EL (cell line): Measurements from ENCODE around the gene ADAMTS17.
"Not testable (repeated sequence)": the region's sequence is repeated elsewhere in the genome, so short reads cannot be mapped to it uniquely, and the experiment has no call there.

ENCODE experiments used
- DNase-seq: peaks from one replicate; pipeline ENCODE4 v3.0.0-alpha.2; 2016

ADAMTS17 gene

DNA sequence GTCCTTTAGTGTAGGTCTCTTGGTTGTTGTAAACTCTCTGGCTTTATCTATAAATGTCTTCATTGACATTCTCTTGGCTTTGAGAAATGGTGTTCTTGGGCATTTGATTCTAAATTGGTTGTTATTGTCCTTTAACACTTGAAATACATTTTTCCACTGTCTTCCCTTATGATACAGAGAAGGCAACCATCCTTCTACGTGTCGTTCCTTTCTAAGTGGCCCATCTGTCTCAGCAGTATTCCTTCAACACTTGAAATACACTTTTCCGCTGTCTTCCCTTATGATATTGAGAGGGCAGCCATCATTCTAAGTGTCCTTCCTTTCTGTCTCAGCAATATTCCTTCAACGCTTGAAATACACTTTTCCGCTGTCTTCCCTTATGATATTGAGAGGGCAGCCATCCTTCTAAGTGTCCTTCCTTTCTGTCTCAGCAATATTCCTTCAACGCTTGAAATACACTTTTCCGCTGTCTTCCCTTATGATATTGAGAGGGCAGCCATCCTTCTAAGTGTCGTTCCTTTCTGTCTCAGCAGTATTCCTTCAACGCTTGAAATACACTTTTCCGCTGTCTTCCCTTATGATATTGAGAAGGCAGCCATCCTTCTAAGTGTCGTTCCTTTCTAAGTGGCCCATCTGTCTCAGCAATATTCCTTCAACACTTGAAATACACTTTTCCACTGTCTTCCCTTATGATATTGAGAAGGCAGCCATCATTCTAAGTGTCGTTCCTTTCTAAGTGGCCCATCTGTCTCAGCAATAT is 275.1 kb downstream of the ADAMTS17 start:
- DNase-seq, result not testable (repeated sequence)

DNA sequence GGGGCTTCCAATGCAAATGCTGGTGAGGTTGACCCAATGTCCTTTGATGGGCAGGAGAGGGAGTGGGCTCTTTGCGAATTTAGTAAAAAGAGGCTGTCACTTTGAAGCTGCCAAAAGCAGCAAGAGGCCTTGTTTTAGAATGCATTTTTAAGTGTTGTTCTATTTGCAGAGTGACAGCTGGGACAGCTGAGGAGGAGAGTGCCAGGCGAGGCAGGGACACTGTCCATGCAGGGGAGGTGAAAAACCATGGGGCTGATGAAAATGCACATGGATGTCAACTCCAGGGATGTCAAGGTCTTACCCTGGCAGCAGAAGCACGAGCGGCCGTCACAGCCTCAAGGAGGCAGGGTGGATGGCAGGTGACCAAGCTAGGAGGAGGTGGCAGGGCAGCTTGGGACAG is 279.8 kb downstream of the ADAMTS17 start:
- no peak for DNase-seq

DNA sequence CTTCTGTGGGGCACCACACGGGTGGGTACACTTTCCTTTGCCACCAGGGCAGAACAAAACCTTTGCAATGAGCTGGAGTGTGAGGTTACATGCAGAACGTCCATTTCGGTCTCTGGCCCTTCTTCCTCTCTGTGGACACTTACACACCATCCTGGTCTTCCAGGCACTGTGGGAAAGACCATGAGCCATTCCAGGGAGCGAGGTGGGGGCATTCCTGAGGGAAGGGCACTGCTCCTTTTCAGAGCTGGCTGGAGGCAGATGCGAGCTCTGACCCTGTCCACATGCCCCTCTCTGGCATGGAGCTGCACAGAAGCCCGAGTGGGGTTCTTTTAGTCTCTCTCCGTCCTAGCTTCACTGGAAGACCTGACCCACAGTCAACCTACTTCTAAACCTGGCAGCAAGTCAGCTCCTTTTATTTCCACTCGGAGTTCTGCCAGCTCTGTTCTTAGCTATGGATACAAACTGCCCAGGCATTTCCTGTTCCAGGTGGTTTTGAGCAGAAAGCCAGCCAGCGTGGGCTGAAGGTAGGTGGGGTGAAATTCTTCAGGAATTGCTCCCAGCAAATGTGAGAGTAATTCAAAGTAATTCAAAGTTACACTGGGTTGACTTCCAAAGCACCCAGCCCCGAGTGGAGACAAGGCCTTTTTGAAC is 281.4 kb downstream of the ADAMTS17 start:
- DNase-seq, result no peak

DNA sequence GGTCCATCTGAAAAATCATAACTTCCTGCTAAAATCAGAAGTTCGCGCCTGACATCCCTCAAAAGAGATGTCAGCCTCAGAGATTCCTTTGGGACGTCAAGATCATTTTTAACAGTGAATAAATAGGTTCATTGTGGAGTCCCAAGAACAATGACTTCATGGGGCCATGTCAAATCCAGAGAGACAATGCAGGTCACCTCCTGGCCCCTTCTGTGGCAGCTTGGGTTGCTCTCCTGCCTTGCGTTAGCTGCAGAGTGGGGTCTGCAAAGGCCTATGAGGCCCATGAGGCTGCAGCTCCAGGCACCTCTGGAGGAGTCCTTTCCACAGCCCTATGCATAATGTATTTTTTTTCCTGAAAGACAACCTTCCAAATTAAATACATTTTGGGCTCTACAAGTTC is 282.3 kb downstream of the ADAMTS17 start:
- DNase-seq, result no peak

DNA sequence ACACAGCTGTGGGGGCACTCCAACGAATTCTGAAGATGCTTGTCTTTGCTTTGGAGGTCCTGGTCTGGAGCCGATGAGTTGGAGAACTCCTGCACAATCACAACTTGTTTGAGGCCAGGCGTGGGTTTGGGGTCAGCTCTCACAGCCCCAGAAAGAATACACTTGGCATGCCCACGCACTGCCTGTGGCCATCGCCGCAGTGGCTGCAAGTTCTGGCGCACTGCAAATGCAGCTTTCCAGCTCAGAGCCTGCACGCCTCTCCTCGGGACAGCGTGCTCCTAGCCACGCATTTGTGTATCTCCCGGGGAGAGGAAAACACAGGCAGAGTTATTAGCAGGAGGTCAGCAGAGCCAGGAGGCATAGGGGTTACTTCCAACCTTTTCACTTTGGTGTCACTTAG is 282.7 kb downstream of the ADAMTS17 start:
- no peak for DNase-seq

DNA sequence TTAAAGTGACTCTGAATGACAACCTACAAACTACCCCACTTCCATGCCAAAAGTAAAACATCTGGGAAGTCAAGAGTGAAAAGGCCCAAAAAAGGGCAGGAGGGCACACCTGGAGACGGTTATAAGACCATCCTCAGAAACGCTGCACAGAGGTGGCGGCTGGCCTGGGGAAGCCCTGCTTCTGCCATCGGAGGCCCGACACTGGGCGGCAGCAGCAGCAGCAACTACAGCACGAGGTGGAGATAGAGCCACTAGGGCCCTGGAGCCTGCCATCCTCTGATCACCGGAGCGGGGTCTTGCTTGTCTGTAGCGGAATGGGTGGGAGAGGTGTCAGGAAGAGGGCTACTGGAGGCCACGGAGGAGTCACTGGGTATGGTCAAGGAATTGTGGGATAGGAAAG is 283.3 kb downstream of the ADAMTS17 start:
- DNase-seq, result no peak

DNA sequence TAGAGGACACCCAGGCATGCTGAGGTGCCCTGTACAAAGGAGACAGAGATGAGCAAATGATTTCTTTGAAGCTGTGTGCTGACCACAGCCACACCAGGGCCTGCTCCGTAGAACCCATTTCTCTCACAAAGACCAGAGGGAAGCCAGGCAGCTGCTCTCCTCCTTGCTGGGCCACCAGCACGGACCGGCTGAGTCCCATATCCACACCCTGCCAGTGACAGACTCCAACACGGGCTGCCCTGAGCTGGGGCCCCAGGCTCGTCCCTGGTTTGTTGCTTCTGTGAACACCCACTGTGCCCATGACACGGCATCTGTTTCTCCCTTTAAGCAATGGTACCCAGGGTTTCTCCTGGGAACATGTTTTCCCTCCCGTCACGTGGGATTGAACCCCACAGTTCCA is 284.5 kb downstream of the ADAMTS17 start:
- no peak for DNase-seq

DNA sequence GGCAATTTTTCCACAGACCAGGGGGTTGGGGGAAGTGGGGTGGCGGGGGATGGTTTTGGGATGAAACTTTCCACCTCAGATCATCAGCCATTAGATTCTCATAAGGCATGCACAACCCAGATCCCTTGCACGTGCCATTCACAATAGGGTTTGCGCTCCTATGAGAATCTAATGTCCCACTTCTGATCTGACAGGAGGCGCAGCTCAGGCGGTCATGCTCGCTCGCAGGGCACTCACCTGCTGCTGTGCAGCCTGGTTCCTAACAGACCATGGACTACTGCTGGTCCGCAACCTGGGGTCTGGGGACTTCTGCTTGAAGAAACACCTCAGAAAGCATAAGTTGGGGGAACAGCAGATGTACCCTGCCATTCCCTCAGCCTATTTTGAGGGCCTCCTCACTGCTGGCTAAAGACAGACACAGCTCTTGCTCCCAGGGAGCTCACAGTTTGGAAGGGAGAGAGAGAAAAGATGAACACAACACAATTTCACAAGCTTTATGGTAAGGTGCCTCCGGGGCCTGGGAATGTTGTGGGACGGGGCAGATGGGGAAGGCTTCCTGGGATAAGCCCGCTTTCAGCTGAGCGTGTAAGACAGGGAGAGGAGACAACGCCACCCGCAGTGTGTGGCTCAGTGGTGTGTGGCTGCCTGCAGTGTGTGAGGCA is 285.2 kb downstream of the ADAMTS17 start:
- DNase-seq, result no peak

DNA sequence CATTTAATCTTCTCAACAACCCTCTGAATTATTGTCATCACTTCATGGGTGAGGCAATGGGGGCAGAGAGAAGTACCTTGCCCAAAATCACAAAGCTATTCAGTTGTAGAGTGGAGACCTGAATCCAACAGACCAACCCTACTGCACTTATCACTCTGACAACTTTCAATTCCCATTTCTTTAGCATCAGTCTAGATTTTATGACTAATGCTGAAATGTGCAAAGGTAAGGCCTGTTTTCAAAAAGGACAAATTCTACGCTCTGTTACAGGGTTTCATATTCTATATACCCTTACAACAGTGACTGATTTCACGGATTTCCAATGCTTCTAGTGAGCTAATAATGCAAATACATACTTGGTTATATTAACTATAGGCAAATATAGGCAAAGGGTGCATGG is 286.0 kb downstream of the ADAMTS17 start:
- DNase-seq, result no peak

DNA sequence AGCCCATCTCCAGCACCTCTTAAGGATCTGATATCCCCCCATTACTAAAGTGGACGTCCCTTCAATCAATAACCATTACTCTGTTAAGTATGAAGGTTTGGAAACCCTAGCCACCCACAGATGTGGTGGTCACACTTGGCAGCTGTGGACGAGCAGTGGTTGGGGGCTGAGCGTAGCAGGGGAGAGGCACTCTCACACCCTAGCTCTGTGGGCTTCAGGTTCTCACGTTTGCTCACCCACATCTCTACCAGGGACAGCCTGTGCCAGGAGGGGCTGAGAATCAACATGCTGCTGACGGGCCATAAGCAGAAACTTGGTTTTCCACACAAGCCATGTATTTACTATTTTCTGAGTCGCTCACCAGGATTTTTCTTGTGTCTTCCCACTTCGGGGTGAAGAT is 287.2 kb downstream of the ADAMTS17 start:
- no peak for DNase-seq

DNA sequence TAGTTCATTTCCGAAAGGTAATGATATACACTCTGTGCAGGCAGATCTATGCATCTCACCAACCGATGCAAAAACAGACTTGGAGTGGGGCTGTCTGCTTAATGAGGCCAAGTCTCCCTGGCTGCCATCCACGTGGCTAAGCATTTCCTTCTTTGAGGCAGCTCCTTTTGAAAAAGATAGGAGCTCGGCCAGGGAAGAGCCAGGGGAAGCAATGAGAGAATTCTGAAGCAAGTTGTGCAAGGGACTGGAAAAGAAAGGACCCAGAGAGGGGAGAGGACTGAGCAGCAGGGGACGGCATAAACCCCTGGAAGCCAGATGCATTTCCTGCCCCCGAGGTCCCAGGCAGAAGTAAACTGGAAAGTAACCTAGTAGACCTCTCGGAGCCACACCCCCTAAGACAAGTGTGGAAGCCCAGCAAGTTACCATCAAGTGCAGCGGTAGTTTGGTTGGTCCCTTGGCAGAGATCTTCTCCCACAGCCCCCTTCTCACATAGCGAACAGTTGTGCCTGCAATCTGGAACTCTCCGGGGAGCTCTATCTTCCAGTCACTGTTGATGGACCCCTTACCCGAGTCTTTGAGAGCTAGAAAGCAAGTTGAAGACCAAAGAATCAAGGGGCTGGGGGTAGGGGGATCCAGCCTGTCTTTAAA is 288.2 kb downstream of the ADAMTS17 start:
- no peak for DNase-seq

DNA sequence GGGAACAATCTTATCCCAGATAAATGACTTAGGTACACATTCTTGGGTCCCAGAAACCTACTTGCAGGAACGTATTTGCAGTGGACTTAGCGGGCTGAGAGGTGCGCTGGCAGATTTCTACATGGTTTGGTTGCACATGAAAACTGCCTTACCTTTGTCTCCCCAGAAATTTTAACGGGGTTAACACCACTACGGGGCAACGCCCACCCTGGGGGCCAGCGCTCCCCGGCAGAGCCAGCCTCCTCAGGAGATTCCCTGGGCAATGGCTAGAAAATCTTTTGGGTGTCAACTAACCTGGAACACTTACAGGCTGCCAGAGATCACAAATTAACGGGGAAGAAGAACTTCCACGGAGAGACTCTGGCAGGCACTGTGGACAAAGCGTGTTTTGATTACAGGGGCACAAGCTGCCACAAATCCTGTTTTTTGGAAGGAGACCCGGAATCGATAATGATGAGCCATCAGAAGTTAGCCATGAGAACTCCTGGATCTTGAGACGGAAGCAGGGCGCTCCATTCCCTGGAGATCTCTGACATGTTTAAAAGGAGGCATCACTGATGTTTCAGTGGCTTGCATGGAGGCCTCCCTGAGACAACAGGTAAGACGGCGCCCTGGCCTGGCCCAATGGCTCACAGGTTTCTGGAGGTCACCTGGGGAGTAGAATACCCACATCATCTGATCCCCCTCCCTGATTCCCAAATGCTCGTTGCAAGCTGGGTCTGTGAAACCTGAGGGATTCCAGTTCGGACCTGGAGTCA is 288.9 kb downstream of the ADAMTS17 start:
- DNase-seq, result no peak

DNA sequence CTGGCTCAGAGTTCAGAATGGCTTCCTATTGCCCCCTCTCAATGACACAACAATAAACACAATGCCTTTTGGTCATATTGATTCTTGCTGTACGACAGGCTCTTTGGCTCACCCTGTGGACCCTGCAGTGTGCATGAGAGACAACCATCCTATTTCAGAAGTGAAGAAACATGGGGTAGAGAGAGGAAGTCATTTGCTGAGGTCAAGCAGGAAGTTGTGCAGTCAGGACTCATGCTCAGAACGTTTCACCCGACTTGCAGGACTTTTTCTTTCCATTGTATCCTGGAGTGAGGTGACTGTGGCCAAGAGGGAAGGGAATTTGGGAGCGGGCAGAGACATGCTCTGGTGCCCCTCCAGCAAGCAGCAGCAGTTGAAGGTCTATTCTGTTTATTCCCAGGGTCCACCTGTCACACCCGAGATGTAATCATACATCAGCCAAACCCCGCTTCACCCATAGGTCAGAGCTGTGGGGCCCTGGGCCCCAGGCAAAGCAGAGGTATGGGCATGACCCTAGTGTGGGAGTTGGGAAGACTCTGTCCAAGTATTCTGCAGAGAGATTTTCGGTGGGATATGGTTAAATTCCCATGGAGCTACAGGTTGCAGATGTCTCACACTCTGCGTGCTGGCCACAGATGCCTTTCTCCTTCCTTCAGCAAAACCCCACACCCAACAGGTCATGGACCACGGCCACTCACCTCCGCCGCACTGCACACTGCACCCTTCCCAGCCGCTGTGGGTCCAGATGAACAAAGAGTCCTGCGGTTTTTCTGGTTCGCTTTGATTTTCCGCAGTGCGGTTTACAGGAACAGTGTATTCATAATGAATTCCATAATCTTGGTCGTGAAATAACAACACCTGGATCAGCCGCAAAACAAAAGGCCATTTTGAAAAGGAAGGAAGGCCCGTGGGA is 290.6 kb downstream of the ADAMTS17 start:
- no peak for DNase-seq

DNA sequence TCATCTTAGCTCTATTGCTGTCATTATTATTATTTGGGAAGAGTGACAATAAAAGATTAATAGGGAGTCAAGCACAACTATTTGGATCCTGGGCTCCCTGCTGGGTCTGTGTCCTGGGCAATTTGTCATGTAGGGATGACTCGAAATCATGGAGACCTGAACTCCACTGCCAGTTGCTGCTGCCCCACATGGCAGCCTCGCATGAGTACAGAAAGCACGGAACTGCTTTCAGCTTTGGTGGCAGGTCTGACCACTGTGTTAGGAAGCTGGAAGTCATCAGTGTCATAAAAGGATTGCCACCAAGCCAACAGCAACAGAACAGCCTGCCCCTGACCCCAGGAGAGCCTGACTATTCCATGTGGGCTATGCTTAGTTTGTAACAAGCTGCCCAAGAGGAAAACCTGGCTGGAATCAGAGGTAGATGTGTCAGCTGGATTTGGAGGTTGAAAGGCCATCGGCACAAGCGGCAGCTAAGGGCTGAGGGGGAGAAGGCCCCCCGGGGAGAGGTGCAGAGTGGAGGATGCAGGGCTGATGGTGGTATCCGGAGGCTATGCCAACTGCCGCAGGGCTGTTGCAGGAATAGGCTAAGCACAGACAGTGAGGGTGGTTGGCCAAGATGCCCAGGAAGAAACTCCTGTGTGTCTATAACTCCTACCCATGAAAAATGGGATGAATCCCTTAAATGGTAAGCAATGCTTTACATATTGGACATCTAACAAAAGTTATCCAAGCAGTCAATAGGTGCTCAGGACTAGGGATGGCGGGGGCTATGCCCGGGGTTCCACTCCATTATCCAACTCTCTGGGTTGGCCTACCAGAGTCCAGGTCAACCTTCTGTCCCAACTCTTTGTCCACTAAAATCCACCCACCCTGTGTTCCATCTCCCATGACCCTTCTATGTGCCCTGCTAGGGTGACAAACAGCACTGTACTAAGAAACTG is 291.6 kb downstream of the ADAMTS17 start:
- no peak for DNase-seq

DNA sequence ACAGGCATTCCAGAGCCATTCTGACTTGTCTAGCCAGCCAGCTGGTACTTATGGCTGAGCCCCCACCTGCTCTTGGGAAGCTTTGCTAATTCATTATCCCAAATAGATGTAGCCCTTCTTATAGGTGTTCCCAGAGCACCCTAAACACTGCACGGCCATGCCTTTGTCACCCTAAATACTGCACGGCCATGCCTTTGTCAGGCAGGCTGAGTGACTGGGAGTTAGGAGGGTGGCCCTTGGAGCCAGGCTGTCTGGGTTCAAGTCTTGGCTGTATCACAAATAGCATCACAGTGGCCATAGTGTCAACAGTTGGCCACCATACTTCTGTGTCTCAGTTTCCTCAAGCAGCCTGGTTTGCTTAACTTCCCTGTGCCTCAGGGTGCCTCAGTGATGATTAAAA is 292.3 kb downstream of the ADAMTS17 start:
- no peak for DNase-seq

DNA sequence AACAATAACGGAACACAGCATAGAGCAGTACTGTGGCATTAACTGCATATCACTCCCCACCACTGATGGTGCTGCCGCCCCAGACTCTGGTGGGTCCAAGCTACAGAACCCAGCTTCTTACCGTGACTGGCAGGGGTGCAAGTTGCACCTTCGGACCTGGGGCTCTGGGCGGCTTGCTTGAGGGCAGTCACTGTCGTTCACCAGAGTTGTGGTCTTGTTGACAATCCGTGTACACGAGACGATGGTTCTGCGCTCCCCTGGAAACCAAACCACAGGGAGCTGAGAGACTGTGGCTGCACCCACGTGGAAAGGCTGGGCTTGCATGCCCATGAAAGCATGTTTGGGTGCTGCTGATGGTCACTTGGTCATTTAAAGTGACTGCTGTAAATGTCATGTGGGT is 293.0 kb downstream of the ADAMTS17 start:
- no peak for DNase-seq

DNA sequence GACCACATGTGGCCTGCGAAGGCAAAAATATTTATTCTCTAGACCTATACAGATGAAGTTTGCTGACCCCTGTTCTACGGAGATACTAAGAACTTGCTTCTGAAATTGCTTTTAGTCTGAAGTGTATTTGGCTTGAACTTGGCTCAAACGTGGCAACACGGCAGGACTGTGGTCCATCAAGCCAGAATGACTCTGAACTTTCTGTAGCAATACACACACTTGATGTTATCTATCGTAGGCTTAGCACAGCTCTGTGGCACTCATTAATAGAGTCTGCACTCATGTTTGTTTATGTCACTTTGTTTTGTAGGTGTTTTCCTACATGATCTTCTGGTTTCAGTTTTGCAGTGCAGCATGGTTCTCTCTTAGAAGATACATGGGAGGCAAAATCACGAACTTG is 298.1 kb downstream of the ADAMTS17 start:
- DNase-seq, result no peak

DNA sequence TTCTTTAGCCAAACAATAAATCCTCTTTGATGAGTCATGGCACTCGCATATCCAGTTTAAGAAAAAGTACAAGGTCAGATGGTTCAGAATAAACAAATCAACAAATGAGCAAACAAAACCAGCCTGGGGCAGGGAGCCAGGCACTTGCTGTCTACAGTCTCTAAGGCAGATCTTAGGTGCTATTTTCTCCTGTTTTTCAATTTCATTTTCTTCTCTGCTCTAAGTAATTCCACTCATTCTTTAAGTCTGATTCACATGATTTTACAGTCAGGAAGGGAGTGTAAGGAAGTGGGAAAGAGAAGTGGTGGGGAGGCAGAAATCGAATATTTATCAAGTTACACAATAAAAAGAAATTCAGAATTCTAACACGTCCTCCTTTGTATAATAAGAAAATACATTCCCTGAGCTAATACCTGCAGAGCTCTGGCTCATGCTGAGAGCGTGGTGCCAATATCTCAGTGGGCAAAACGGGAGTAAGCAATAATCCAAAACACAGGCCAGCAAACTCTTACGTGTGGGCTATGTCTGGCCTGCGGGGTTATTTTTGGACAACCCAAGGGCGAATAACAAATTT is 298.6 kb downstream of the ADAMTS17 start:
- peak; percentile 86 for DNase-seq

DNA sequence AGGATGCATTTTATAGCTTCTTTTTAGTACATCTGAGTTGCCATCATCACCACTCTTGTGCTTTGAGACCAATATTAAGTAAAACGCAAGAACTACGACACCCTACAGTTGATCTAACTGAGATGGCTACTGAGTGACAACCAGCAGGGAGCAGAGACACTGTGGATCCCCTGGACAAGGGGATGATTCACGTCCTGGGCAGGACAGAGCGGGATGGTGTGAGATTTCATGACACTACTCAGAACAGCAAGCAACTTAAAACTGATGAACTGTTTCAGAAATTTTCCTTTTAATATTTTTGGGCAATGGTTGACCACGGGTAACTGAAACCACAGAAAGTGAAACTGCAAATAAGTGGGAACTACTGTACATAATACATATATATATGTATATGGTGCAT is 299.2 kb downstream of the ADAMTS17 start:
- DNase-seq, result peak; percentile 58

DNA sequence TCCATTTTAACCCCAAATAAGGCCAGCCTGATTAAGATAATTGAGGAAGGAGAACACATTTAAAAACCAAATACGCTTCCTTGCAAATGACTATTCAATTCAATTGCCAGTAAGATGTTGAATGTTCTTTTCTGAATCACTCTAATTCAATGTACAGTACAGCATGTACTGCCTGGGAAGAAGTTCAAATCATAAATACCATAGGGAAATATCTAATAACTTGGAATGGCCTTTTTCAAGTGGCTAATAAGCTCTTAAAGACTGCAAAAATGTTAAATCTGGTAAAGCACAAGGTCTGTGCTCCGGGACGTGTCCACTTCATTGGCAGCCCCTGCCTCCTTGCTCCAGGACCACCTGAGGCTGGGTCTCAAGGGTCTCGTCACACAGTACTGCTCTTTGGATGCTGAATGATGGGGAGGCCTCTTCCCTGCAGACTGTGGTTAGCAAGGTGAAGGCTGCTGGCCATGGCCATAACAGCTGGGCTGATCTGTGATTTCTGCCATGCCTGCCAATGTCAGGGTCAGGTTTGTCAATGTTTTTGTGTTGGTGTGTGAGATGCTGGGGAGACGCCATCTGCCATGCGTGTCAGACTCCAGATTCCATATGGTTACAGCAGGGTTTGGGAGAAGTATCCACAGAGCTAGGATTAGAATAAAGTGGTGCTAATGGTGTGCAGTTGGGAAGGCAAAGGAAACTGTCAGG is 300.5 kb downstream of the ADAMTS17 start:
- DNase-seq, result no peak
